Neuronal stem cell (in vitro differentiated cells): Measurements from ENCODE around the gene GABRG3.

Source experiments
- DNase-seq: peaks from one replicate; pipeline ENCODE4 v3.0.0-alpha.2; 2013; ENCODE audit warnings: low spot score
- H2AFZ ChIP-seq: one replicate; pipeline ENCODE4 v1.6.1; 2013; ENCODE audit warnings: mild to moderate bottlenecking, low read length, inconsistent platforms
- H2AK5ac ChIP-seq: 2 replicates; pipeline ENCODE4 v1.6.1; 2013; ENCODE audit warnings: low read depth, mild to moderate bottlenecking, inconsistent platforms, low read length, moderate library complexity, mixed read lengths
- H2BK120ac ChIP-seq: 2 replicates; pipeline ENCODE4 v1.6.1; 2013; ENCODE audit warnings: low read depth, mild to moderate bottlenecking, inconsistent platforms, low read length, moderate library complexity, mixed read lengths
- H2BK12ac ChIP-seq: one replicate; pipeline ENCODE4 v1.6.1; 2013; ENCODE audit warnings: low read length, inconsistent platforms
- H2BK15ac ChIP-seq: 2 replicates; pipeline ENCODE4 v1.6.1; 2013; ENCODE audit warnings: mild to moderate bottlenecking, low read length, inconsistent platforms, mixed read lengths
- H2BK5ac ChIP-seq: one replicate; pipeline ENCODE4 v1.6.1; 2013; ENCODE audit warnings: inconsistent platforms, mild to moderate bottlenecking, low read length, moderate library complexity
- H3K14ac ChIP-seq: one replicate; pipeline ENCODE4 v1.6.1; 2013; ENCODE audit warnings: low read length, inconsistent platforms
- H3K18ac ChIP-seq: 2 replicates; pipeline ENCODE4 v1.6.1; 2013; ENCODE audit warnings: low read length, inconsistent platforms
- H3K23ac ChIP-seq: 2 replicates; pipeline ENCODE4 v1.6.1; 2013; ENCODE audit warnings: low read depth, mild to moderate bottlenecking, mixed read lengths, low read length, inconsistent platforms; ENCODE audit not compliant: poor library complexity
- H3K27ac ChIP-seq: replicated peaks from 3 replicates; pipeline ENCODE4 v1.5.1; 2013; ENCODE audit warnings: low read length, inconsistent platforms
- H3K27me3 ChIP-seq, 3 experiments: 2 replicates each; pipeline ENCODE4 v1.6.1; 2013; ENCODE audit warnings: low read length in 3 of 3, mild to moderate bottlenecking in 2 of 3, inconsistent platforms in 1 of 3, low read depth in 1 of 3, mixed read lengths in 1 of 3, moderate library complexity in 1 of 3; ENCODE audit not compliant: control insufficient read depth in 3 of 3, insufficient read depth in 3 of 3
- H3K36me3 ChIP-seq, 2 donors: replicated peaks in 1 of 2; 2 replicates each; pipeline ENCODE4 v1.6.1; 2013; ENCODE audit warnings: low read length in 2 of 2; ENCODE audit not compliant: control insufficient read depth in 2 of 2, insufficient read depth in 2 of 2
- H3K4ac ChIP-seq: 2 replicates; pipeline ENCODE4 v1.6.1; 2013; ENCODE audit warnings: inconsistent platforms, mild to moderate bottlenecking, low read length, moderate library complexity
- H3K4me1 ChIP-seq, 2 donors: 1 replicate in 1 of 2; 2 replicates in 1 of 2; pipeline ENCODE4 v1.6.1; 2013; ENCODE audit warnings: low read length in 2 of 2, low read depth in 1 of 2; ENCODE audit not compliant: control insufficient read depth in 2 of 2, insufficient read depth in 1 of 2
- H3K4me2 ChIP-seq: one replicate; pipeline ENCODE4 v1.6.1; 2013; ENCODE audit warnings: mild to moderate bottlenecking, low read length, inconsistent platforms; ENCODE audit not compliant: insufficient read depth, poor library complexity, severe bottlenecking
- H3K4me3 ChIP-seq, 2 donors: 2 replicates each; pipeline ENCODE4 v1.5.1; 2013; ENCODE audit warnings: low read length in 2 of 2, mild to moderate bottlenecking in 2 of 2, inconsistent platforms in 1 of 2, moderate library complexity in 1 of 2
- H3K79me1 ChIP-seq: one replicate; pipeline ENCODE4 v1.6.1; 2013; ENCODE audit warnings: low read depth, mild to moderate bottlenecking, inconsistent platforms, low read length, moderate library complexity
- H3K9ac ChIP-seq: one replicate; pipeline ENCODE4 v1.6.1; 2013; ENCODE audit warnings: mild to moderate bottlenecking, low read depth, low read length, inconsistent platforms; ENCODE audit not compliant: poor library complexity
- H3K9me3 ChIP-seq, 2 donors: replicated peaks in 1 of 2; 2 replicates each; pipeline versions ENCODE3 to v1.6.1; 2013; ENCODE audit warnings: low read length in 2 of 2, mild to moderate bottlenecking in 2 of 2, inconsistent platforms in 1 of 2, low read depth in 1 of 2, mixed read lengths in 1 of 2, moderate library complexity in 1 of 2; ENCODE audit not compliant: control insufficient read depth in 2 of 2, insufficient read depth in 1 of 2
- H4K8ac ChIP-seq: one replicate; pipeline ENCODE4 v1.6.1; 2013; ENCODE audit warnings: low read depth, mild to moderate bottlenecking, inconsistent platforms, low read length, moderate library complexity
- H4K91ac ChIP-seq: one replicate; pipeline ENCODE4 v1.6.1; 2013; ENCODE audit warnings: low read length, low read depth, mild to moderate bottlenecking, inconsistent platforms; ENCODE audit not compliant: poor library complexity
- WGBS, 2 donors: extraction: QIAGEN DNeasy Blood & Tissue Kit; methylation state at CpG; one replicate each; pipeline ENCODE4 v1.1.7; 2013; ENCODE audit warnings: missing lambda C conversion rate in 2 of 2, mixed read lengths in 1 of 2; ENCODE audit not compliant: insufficient read length in 2 of 2, insufficient replicate concordance in 1 of 2; ENCODE audit errors: extremely low coverage in 2 of 2; 5-methylcytosine and 5-hydroxymethylcytosine counted together

GABRG3 gene

GRCh38 chr15:27025481-27025966 lies 54.5 kb downstream of the GABRG3 start:
- Histone ChIP-seq H2AFZ (peak overlapping the region; percentile 26), H3K4me3 (no peak overlapping the region), H4K91ac (no peak overlapping the region), H3K9me3 (no peaks in the 10 kb centered on the region), H3K79me1 (peaks cover 2% of the 10 kb centered on the region), H2AK5ac (no peak overlapping the region), H3K4ac (no peak overlapping the region), H3K27ac (no peak overlapping the region), H3K14ac (no peak overlapping the region), H3K36me3 (no peaks in the 10 kb centered on the region), H3K4me2 (no peak overlapping the region), H2BK15ac (no peak overlapping the region), H3K23ac (no peak overlapping the region), H3K27me3 (no peaks in the 10 kb centered on the region), H3K4me1 (peaks cover 3 to 15% of the 10 kb centered on the region in 2 donors), H3K18ac (no peak overlapping the region), H2BK12ac (no peak overlapping the region), H4K8ac (no peak overlapping the region), H2BK120ac (no peak overlapping the region), H2BK5ac (no peak overlapping the region), H3K9ac (no peak overlapping the region)
- DNase-seq = no peak
- no CpG with 5 or more reads among the region's 9 CpGs for WGBS, 2 donors

- Histone ChIP-seq H3K9me3 (no peaks in the 10 kb centered on the region), H3K9ac (no peak overlapping the region), H4K8ac (no peak overlapping the region), H3K4me1 (peaks cover 3 to 15% of the 10 kb centered on the region in 2 donors), H2BK5ac (no peak overlapping the region), H2BK12ac (no peak overlapping the region), H2AK5ac (no peak overlapping the region), H3K36me3 (no peaks in the 10 kb centered on the region), H3K18ac (no peak overlapping the region), H2BK120ac (no peak overlapping the region), H2BK15ac (no peak overlapping the region), H3K79me1 (peaks cover 2% of the 10 kb centered on the region), H4K91ac (no peak overlapping the region), H3K27ac (no peak overlapping the region), H2AFZ (no peak overlapping the region), H3K23ac (no peak overlapping the region), H3K14ac (no peak overlapping the region), H3K4ac (no peak overlapping the region), H3K4me2 (no peak overlapping the region), H3K27me3 (no peaks in the 10 kb centered on the region), H3K4me3 (no peak overlapping the region)
- DNase-seq = no peak
- WGBS, 2 donors = no CpG with 5 or more reads among the region's 6 CpGs
These were observed 56.2 kb downstream of the GABRG3 start for GRCh38 chr15:27027229-27027628.

GRCh38 chr15:27028858-27029477 lies 58.0 kb downstream of the GABRG3 start:
- H3K27ac ChIP-seq = no peak overlapping the region
- no peaks in the 10 kb centered on the region for H3K27me3 ChIP-seq
- peak overlapping the region; percentile 15 for H2AK5ac ChIP-seq
- no peak overlapping the region for H3K4ac ChIP-seq
- no peak overlapping the region for H3K4me3 ChIP-seq
- H3K4me2 ChIP-seq = no peak overlapping the region
- H3K79me1 ChIP-seq = peaks cover 2% of the 10 kb centered on the region
- no peaks in the 10 kb centered on the region for H3K9me3 ChIP-seq
- H3K4me1 ChIP-seq = peaks cover 3 to 15% of the 10 kb centered on the region in 2 donors
- H2AFZ ChIP-seq = no peak overlapping the region
- H3K9ac ChIP-seq = peak overlapping the region; percentile 53
- no peak overlapping the region for H3K18ac ChIP-seq
- peak overlapping the region; percentile 17 for H3K23ac ChIP-seq
- no peak overlapping the region for H2BK12ac ChIP-seq
- H4K91ac ChIP-seq = no peak overlapping the region
- no peaks in the 10 kb centered on the region for H3K36me3 ChIP-seq
- H3K14ac ChIP-seq = peak overlapping the region; percentile 72
- H4K8ac ChIP-seq = no peak overlapping the region
- no peak overlapping the region for H2BK5ac ChIP-seq
- no peak overlapping the region for H2BK15ac ChIP-seq
- DNase-seq = no peak
- WGBS, 2 donors = no CpG with 5 or more reads among the region's 12 CpGs
- H2BK120ac ChIP-seq = no peak overlapping the region

- Histone ChIP-seq H3K9ac (no peak overlapping the region), H3K27ac (no peak overlapping the region), H2BK15ac (no peak overlapping the region), H3K9me3 (no peaks in the 10 kb centered on the region), H3K79me1 (no peaks in the 10 kb centered on the region), H3K27me3 (no peaks in the 10 kb centered on the region), H2AFZ (no peak overlapping the region), H3K4ac (no peak overlapping the region), H3K4me1 (no peaks in the 10 kb centered on the region), H2BK12ac (no peak overlapping the region), H2AK5ac (no peak overlapping the region), H3K23ac (no peak overlapping the region), H2BK5ac (no peak overlapping the region), H3K18ac (no peak overlapping the region), H4K8ac (no peak overlapping the region), H4K91ac (no peak overlapping the region), H3K14ac (no peak overlapping the region), H2BK120ac (no peak overlapping the region), H3K36me3 (no peaks in the 10 kb centered on the region), H3K4me2 (no peak overlapping the region), H3K4me3 (no peak overlapping the region)
- DNase-seq = no peak
- no CpG with 5 or more reads among the region's 14 CpGs for WGBS, 2 donors
These were observed 65.2 kb downstream of the GABRG3 start for GRCh38 chr15:27036210-27036609.
